ENCODE data around the gene WDR93.

DNA sequence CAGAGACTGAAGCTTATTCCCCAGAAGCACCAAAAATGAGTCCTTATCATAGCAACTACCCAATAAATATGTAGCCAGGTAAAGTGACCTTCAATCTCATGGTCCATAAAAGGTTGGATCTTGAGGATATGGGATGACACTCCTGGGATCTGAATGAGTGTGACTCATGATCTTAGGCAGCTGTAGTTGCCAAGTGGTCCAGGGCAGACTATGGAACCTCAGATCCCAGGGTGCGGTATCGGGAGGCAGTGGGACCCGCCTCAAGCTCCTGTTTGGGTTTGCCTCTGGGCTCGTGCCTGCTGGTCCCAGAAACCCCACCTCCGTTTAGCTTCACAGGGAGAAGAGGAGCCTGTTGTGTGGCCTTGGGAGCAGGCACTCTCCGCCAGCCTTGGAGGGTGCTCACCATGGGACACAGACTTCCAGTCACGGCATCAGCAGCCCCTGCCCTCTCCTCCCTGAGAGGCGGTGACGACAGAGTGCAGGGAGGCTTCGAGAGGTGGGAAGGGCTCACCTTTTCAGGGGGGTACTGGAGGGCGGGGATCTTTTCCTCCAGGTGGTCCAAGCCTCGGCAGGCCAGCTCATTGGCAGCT, 19.5 kb upstream of the WDR93 start:
- no peak for TF ChIP-seq EP300 (IDR thresholded peaks at IDR 0.05)
- TF ChIP-seq ELK1 (IDR thresholded peaks at IDR 0.05; ENCODE audit: low read depth, low read length) = no peak

Measured in A549 (cell line).